ENCODE measurements around the gene TIAM1. TPM values are rescaled to one million over a fixed set of nuclear protein-coding genes. Genes with fewer than 3 reads are reported as not detected.

TIAM1 gene
- total and polyA plus RNA-seq, 4 donors, result 3.5 to 58.0 (median 11.8) TPM

- TF ChIP-seq, protein P1, sequence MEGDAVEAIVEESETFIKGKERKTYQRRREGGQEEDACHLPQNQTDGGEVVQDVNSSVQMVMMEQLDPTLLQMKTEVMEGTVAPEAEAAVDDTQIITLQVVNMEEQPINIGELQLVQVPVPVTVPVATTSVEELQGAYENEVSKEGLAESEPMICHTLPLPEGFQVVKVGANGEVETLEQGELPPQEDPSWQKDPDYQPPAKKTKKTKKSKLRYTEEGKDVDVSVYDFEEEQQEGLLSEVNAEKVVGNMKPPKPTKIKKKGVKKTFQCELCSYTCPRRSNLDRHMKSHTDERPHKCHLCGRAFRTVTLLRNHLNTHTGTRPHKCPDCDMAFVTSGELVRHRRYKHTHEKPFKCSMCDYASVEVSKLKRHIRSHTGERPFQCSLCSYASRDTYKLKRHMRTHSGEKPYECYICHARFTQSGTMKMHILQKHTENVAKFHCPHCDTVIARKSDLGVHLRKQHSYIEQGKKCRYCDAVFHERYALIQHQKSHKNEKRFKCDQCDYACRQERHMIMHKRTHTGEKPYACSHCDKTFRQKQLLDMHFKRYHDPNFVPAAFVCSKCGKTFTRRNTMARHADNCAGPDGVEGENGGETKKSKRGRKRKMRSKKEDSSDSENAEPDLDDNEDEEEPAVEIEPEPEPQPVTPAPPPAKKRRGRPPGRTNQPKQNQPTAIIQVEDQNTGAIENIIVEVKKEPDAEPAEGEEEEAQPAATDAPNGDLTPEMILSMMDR (IDR thresholded peaks at IDR 0.05; ENCODE audit: control extremely low read depth, extremely low read depth), result no peak
- no peaks in the 10 kb centered on the region for H3K36me3 ChIP-seq (ENCODE audit: control insufficient read depth in 4 of 4, insufficient read depth in 4 of 4, low read length in 4 of 4)
- H3K27ac ChIP-seq (ENCODE audit: low read depth in 1 of 2, low read length in 1 of 2), result no peak overlapping the region
- no peak for ATAC-seq (ENCODE audit: insufficient read depth, low FRiP score)
- peaks cover 0 to 4% (median 0%) of the 10 kb centered on the region in 4 donors for H3K9me3 ChIP-seq (ENCODE audit: control insufficient read depth in 4 of 4, insufficient read depth in 3 of 4, low read length in 3 of 4)
- H3K27me3 ChIP-seq (ENCODE audit: control insufficient read depth in 3 of 3, insufficient read depth in 3 of 3, low read length in 2 of 3), result no peaks in the 10 kb centered on the region
- H3K9ac ChIP-seq (ENCODE audit: insufficient read depth in 1 of 2, low read length in 2 of 2), result no peak overlapping the region
- no peak overlapping the region for H3K4me3 ChIP-seq
- peaks cover 0 to 9% (median 0%) of the 10 kb centered on the region in 5 donors for H3K4me1 ChIP-seq (ENCODE audit: control insufficient read depth in 5 of 5, insufficient read depth in 5 of 5, low read length in 5 of 5)
- no peak for DNase-seq
These were observed 50.1 kb downstream of the TIAM1 start for GRCh38 chr21:31293986-31294385.

DNA sequence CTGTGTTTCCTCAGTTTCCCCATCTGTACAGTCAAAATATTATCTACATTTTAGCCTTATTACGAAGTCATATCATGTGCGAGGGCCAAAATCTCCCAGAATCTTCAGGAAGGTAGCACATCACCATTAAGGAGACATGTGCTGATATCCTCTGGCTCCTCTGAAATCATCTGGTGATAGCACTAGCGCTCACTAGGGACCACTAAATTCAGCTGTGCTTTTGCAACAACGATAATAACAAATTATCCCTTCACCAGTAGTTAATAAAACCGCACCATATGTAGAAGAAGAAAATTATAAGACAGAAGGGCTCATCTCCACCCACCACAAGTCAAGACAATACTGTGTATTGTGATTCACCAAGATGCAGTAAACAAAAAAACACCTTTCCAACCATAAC lies 53.3 kb downstream of the TIAM1 start:
- no peak for ATAC-seq (ENCODE audit: insufficient read depth, low FRiP score)
- Histone ChIP-seq H3K36me3 (ENCODE audit: control insufficient read depth in 4 of 4, insufficient read depth in 4 of 4, low read length in 4 of 4) (no peaks in the 10 kb centered on the region), H3K4me1 (ENCODE audit: control insufficient read depth in 5 of 5, insufficient read depth in 5 of 5, low read length in 5 of 5) (peaks cover 0 to 9% (median 0%) of the 10 kb centered on the region in 5 donors), H3K4me3 (no peak overlapping the region), H3K27me3 (ENCODE audit: control insufficient read depth in 3 of 3, insufficient read depth in 3 of 3, low read length in 2 of 3) (no peaks in the 10 kb centered on the region), H3K9ac (ENCODE audit: insufficient read depth in 1 of 2, low read length in 2 of 2) (no peak overlapping the region), H3K9me3 (ENCODE audit: control insufficient read depth in 4 of 4, insufficient read depth in 3 of 4, low read length in 3 of 4) (peaks cover 0 to 4% (median 3%) of the 10 kb centered on the region in 4 donors), H3K27ac (ENCODE audit: low read depth in 1 of 2, low read length in 1 of 2) (no peak overlapping the region)
- WGBS, 2 donors, result 95 to 97% methylated on average over 5 of the region's 5 CpGs
- DNase-seq, result no peak
- TF ChIP-seq, protein P1 (IDR thresholded peaks at IDR 0.05; ENCODE audit: control extremely low read depth, extremely low read depth), result no peak

DNA sequence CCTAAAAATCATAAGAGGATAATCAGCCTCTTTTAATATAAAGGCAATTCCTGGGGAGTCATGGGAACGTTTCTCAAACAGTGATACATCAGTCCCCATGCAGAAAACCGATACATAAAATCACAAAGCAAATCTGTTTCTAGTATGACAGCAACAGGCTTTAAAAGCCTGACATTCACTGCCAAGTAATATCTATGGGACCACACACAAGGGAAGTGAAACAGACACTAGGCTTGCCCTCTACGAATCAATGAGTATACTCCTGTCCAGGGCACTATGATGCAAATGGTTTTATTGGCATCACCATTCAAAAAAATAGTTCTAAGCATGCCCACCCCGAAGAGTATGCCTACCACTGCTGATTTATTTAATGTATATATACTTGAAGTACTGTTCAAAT lies 54.4 kb downstream of the TIAM1 start:
- 74 to 83% methylated on average over 4 of the region's 4 CpGs for whole genome bisulfite sequencing, 2 donors
- TF ChIP-seq, protein P1 (IDR thresholded peaks at IDR 0.05; ENCODE audit: control extremely low read depth, extremely low read depth), result no peak
- Histone ChIP-seq H3K27ac (ENCODE audit: low read depth in 1 of 2, low read length in 1 of 2) (no peak overlapping the region), H3K9me3 (ENCODE audit: control insufficient read depth in 4 of 4, insufficient read depth in 3 of 4, low read length in 3 of 4) (peaks cover 0 to 4% (median 3%) of the 10 kb centered on the region in 4 donors), H3K4me3 (no peak overlapping the region), H3K36me3 (ENCODE audit: control insufficient read depth in 4 of 4, insufficient read depth in 4 of 4, low read length in 4 of 4) (no peaks in the 10 kb centered on the region), H3K27me3 (ENCODE audit: control insufficient read depth in 3 of 3, insufficient read depth in 3 of 3, low read length in 2 of 3) (no peaks in the 10 kb centered on the region), H3K4me1 (ENCODE audit: control insufficient read depth in 5 of 5, insufficient read depth in 5 of 5, low read length in 5 of 5) (peaks cover 0 to 9% (median 0%) of the 10 kb centered on the region in 5 donors), H3K9ac (ENCODE audit: insufficient read depth in 1 of 2, low read length in 2 of 2) (no peak overlapping the region)
- no peak for ATAC-seq (ENCODE audit: insufficient read depth, low FRiP score)
- DNase-seq, result peak in 1 of 3 donors; percentile 22

GRCh38 chr21:31288191-31288590 lies 55.9 kb downstream of the TIAM1 start:
- 96 to 97% methylated on average over 3 of the region's 3 CpGs for WGBS, 2 donors
- peaks cover 0 to 9% (median 0%) of the 10 kb centered on the region in 5 donors for H3K4me1 ChIP-seq (ENCODE audit: control insufficient read depth in 5 of 5, insufficient read depth in 5 of 5, low read length in 5 of 5)
- TF ChIP-seq, protein P1 (IDR thresholded peaks at IDR 0.05; ENCODE audit: control extremely low read depth, extremely low read depth), result no peak
- H3K36me3 ChIP-seq (ENCODE audit: control insufficient read depth in 4 of 4, insufficient read depth in 4 of 4, low read length in 4 of 4), result no peaks in the 10 kb centered on the region
- H3K27me3 ChIP-seq (ENCODE audit: control insufficient read depth in 3 of 3, insufficient read depth in 3 of 3, low read length in 2 of 3), result no peaks in the 10 kb centered on the region
- peaks cover 0 to 4% (median 4%) of the 10 kb centered on the region in 4 donors for H3K9me3 ChIP-seq (ENCODE audit: control insufficient read depth in 4 of 4, insufficient read depth in 3 of 4, low read length in 3 of 4)
- DNase-seq (no peak), ATAC-seq (ENCODE audit: insufficient read depth, low FRiP score) (no peak)
- H3K4me3 ChIP-seq, result no peak overlapping the region
- no peak overlapping the region for H3K9ac ChIP-seq (ENCODE audit: insufficient read depth in 1 of 2, low read length in 2 of 2)
- no peak overlapping the region for H3K27ac ChIP-seq (ENCODE audit: low read depth in 1 of 2, low read length in 1 of 2)

Data from lung (tissue), 12 donors.